Measurements from ENCODE around the gene KRT84. TPM values are rescaled to one million over a fixed set of nuclear protein-coding genes. Genes with fewer than 3 reads are reported as not detected.

Gene KRT84
- total RNA-seq, 1 donor from 2014 or later: not detected

DNA sequence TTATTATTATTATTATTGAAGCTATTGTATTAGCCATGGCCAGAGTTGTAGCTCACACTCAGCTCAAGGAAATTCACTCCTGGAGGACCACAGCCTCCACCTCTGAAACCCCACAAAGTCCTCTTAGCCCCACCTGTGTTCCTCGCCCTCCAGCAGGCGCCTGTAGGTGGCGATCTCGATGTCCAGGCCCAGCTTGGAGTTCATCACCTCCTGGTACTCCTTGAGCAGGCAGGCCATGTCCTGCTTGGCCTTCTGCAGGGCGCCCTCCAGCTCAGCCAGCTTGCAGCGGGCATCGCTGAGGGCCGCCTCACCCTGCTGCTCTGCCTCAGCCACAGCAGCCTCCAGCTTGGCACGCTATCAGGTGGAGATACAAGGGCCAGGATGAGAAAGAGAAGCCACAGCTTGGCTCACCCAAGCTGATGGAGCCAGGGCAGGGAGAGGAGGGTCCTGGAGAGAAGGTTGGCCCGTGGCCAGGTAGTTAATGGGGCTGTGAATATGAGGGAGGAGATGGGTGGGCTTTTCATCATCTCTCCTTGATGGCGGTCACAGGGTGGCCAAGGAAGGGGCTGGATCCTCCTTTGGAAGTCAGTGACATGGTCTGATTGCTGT, 23.2 kb downstream of the KRT84 start:
- TF ChIP-seq, protein P1, sequence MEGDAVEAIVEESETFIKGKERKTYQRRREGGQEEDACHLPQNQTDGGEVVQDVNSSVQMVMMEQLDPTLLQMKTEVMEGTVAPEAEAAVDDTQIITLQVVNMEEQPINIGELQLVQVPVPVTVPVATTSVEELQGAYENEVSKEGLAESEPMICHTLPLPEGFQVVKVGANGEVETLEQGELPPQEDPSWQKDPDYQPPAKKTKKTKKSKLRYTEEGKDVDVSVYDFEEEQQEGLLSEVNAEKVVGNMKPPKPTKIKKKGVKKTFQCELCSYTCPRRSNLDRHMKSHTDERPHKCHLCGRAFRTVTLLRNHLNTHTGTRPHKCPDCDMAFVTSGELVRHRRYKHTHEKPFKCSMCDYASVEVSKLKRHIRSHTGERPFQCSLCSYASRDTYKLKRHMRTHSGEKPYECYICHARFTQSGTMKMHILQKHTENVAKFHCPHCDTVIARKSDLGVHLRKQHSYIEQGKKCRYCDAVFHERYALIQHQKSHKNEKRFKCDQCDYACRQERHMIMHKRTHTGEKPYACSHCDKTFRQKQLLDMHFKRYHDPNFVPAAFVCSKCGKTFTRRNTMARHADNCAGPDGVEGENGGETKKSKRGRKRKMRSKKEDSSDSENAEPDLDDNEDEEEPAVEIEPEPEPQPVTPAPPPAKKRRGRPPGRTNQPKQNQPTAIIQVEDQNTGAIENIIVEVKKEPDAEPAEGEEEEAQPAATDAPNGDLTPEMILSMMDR (IDR thresholded peaks at IDR 0.05): peak; percentile 22
- DNase-seq (ENCODE audit: extremely low spot score, unreplicated experiment): no peak
- Mint-ChIP-seq H3K36me3 (ENCODE audit: unreplicated experiment) (no peaks in the 10 kb centered on the region), H3K9me3 (ENCODE audit: unreplicated experiment) (no peaks in the 10 kb centered on the region), H3K27ac (ENCODE audit: unreplicated experiment) (no peak overlapping the region), H3K4me1 (ENCODE audit: unreplicated experiment) (peaks cover 4% of the 10 kb centered on the region), H3K4me3 (ENCODE audit: unreplicated experiment) (no peak overlapping the region), H3K27me3 (ENCODE audit: unreplicated experiment) (peaks cover 24% of the 10 kb centered on the region)

DNA sequence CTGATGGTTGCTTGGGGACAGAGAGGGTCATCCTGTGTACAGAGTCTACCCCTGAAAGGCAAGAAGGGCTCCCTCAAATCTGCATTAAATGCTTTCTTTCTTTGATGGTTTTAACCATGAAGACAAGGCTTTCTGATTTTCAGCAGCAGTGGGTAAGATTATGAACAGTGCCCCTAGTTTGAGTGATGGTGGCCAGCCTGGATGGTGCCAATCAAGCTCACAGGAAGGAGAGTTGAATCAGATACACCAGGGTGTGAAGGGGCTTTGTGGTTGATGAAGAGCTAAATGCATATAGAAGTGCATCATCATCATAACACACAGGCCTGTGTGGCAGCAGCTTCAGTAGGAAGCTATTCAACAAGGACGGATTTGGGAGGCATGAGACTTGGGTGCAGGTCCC, 23.9 kb downstream of the KRT84 start:
- Mint-ChIP-seq H3K4me3 (ENCODE audit: unreplicated experiment) (no peak overlapping the region), H3K9me3 (ENCODE audit: unreplicated experiment) (no peaks in the 10 kb centered on the region), H3K27ac (ENCODE audit: unreplicated experiment) (no peak overlapping the region), H3K36me3 (ENCODE audit: unreplicated experiment) (no peaks in the 10 kb centered on the region), H3K4me1 (ENCODE audit: unreplicated experiment) (peaks cover 4% of the 10 kb centered on the region), H3K27me3 (ENCODE audit: unreplicated experiment) (peaks cover 24% of the 10 kb centered on the region)
- TF ChIP-seq, protein P1 (IDR thresholded peaks at IDR 0.05): no peak
- DNase-seq (ENCODE audit: extremely low spot score, unreplicated experiment): no peak

DNA sequence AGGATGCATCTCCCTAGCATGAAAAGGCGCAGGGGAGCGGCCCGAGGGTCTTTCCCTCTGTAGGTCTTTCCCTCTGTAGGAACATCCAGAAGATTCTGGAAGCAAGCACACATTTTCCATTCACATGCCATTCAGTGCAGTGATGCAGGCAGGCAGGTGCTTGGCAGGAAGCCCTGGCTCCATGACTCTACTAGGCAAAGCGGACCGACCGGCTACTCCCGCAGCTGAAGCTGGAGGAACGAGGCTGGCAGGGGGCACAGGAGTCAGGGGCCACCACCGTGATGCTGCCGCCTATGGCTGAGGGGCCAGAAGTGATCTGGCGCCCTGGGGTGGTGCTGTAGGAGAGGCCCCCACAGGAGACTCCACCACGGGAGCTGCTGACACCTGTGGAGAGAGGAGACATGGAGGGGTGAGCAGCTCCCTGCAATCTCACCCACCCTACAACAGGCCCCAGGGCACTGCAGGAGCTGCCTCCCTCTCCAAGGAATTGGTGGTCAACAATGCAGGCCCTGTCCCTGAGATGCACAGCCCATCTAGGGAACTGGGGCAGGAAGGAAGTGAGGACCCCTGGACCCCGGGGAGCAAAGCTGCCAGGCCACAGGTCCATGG, 24.7 kb downstream of the KRT84 start:
- no peak overlapping the region for H3K27ac Mint-ChIP-seq (ENCODE audit: unreplicated experiment)
- H3K4me3 Mint-ChIP-seq (ENCODE audit: unreplicated experiment): no peak overlapping the region
- peaks cover 24% of the 10 kb centered on the region for H3K27me3 Mint-ChIP-seq (ENCODE audit: unreplicated experiment)
- H3K4me1 Mint-ChIP-seq (ENCODE audit: unreplicated experiment): peaks cover 4% of the 10 kb centered on the region
- no peaks in the 10 kb centered on the region for H3K36me3 Mint-ChIP-seq (ENCODE audit: unreplicated experiment)
- TF ChIP-seq, protein P1 (IDR thresholded peaks at IDR 0.05): no peak
- H3K9me3 Mint-ChIP-seq (ENCODE audit: unreplicated experiment): no peaks in the 10 kb centered on the region
- no peak for DNase-seq (ENCODE audit: extremely low spot score, unreplicated experiment)

DNA sequence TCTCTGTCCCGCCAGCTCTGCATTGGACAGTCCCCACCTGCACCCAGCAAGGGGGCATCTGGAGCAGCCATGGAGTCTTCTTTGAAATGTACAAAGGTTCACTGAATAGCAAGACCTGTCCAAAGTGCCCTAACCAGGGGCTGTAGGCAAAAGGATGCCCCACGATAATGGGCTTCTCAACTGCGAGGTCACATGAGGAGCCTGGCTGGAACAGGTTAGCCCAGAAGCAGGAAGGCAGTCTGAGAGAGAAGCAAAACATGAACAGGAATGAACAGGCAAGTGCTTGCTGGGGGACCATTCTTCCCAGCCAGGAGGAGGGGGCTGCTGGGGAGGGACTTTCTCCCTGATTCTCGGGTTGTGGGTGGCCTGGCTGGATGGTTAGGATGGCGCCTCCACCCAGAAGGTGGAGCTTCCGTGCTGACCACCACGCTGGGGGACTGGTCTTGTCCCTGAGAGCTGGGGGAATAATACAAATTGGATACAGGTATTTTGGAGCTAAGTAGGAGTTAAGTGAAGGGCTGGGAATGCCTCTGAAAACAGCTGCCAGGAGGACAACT, 25.3 kb downstream of the KRT84 start:
- no peak for DNase-seq (ENCODE audit: extremely low spot score, unreplicated experiment)
- Mint-ChIP-seq H3K36me3 (ENCODE audit: unreplicated experiment) (no peaks in the 10 kb centered on the region), H3K4me3 (ENCODE audit: unreplicated experiment) (no peak overlapping the region), H3K27ac (ENCODE audit: unreplicated experiment) (no peak overlapping the region), H3K9me3 (ENCODE audit: unreplicated experiment) (no peaks in the 10 kb centered on the region), H3K4me1 (ENCODE audit: unreplicated experiment) (peaks cover 4% of the 10 kb centered on the region), H3K27me3 (ENCODE audit: unreplicated experiment) (peaks cover 26% of the 10 kb centered on the region)
- TF ChIP-seq, protein P1 (IDR thresholded peaks at IDR 0.05): no peak

DNA sequence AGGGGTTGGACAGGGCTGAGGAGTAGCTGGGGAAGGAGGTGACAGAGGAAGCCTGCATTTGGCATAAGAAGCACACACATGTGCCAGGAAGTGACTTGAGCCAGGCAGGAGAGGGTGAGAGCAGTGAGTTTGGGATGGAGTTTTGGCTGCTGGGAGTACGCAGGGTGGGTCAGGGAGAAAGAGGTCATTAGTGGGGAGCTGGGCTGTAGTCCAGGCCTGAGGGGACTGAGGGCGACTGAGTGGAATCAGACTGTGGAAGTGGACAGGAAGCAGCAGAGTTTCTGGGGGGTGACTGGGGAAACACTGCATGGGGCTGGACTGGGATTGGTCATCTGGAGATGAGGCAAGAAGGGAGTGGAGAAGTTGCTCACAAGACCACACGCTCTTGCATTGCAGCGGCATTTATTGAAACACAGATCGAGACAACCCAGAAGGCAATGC, 25.8 kb downstream of the KRT84 start:
- peaks cover 27% of the 10 kb centered on the region for H3K27me3 Mint-ChIP-seq (ENCODE audit: unreplicated experiment)
- H3K4me3 Mint-ChIP-seq (ENCODE audit: unreplicated experiment): no peak overlapping the region
- H3K36me3 Mint-ChIP-seq (ENCODE audit: unreplicated experiment): no peaks in the 10 kb centered on the region
- DNase-seq (ENCODE audit: extremely low spot score, unreplicated experiment): no peak
- H3K9me3 Mint-ChIP-seq (ENCODE audit: unreplicated experiment): no peaks in the 10 kb centered on the region
- no peak overlapping the region for H3K27ac Mint-ChIP-seq (ENCODE audit: unreplicated experiment)
- TF ChIP-seq, protein P1 (IDR thresholded peaks at IDR 0.05): no peak
- H3K4me1 Mint-ChIP-seq (ENCODE audit: unreplicated experiment): peaks cover 7% of the 10 kb centered on the region
